ENCODE data around the gene OR1J4. TPM values are rescaled to one million over a fixed set of nuclear protein-coding genes. Genes with fewer than 3 reads are reported as not detected.
"Not testable (repeated sequence)": the region's sequence is repeated elsewhere in the genome, so short reads cannot be mapped to it uniquely, and the experiment has no call there.

Gene OR1J4
- total RNA-seq, 4 donors from 2014 or later: not detected

- Histone ChIP-seq H3K27me3 (peaks cover 4% of the 10 kb centered on the region), H3K27ac (no peak overlapping the region), H3K9me3 (no peaks in the 10 kb centered on the region), H3K36me3 (no peaks in the 10 kb centered on the region), H3K4me3 (no peak overlapping the region), H3K4me1 (no peaks in the 10 kb centered on the region)
- WGBS, 2 donors (ENCODE audit: low coverage in 1 of 2): 81 to 92% methylated on average over 3 of the region's 3 CpGs
- TF ChIP-seq POLR2A (IDR thresholded peaks at IDR 0.05): no peak
- no peak for TF ChIP-seq EP300 (IDR thresholded peaks at IDR 0.05)
- TF ChIP-seq, protein P1, sequence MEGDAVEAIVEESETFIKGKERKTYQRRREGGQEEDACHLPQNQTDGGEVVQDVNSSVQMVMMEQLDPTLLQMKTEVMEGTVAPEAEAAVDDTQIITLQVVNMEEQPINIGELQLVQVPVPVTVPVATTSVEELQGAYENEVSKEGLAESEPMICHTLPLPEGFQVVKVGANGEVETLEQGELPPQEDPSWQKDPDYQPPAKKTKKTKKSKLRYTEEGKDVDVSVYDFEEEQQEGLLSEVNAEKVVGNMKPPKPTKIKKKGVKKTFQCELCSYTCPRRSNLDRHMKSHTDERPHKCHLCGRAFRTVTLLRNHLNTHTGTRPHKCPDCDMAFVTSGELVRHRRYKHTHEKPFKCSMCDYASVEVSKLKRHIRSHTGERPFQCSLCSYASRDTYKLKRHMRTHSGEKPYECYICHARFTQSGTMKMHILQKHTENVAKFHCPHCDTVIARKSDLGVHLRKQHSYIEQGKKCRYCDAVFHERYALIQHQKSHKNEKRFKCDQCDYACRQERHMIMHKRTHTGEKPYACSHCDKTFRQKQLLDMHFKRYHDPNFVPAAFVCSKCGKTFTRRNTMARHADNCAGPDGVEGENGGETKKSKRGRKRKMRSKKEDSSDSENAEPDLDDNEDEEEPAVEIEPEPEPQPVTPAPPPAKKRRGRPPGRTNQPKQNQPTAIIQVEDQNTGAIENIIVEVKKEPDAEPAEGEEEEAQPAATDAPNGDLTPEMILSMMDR (IDR thresholded peaks at IDR 0.05): no peak
- no peak for TF ChIP-seq POLR2AphosphoS5 (IDR thresholded peaks at IDR 0.05)
- ATAC-seq: no peak
These were observed 435 bp downstream of the OR1J4 start for GRCh38 chr9:122519376-122519775.

- no peaks in the 10 kb centered on the region for H3K36me3 ChIP-seq
- ATAC-seq: no peak
- no peak overlapping the region for H3K4me3 ChIP-seq
- H3K4me1 ChIP-seq: no peaks in the 10 kb centered on the region
- no peak overlapping the region for H3K27ac ChIP-seq
- no peak for TF ChIP-seq EP300 (IDR thresholded peaks at IDR 0.05)
- TF ChIP-seq, protein P1 (IDR thresholded peaks at IDR 0.05): no peak
- no peak for TF ChIP-seq POLR2AphosphoS5 (IDR thresholded peaks at IDR 0.05)
- TF ChIP-seq POLR2A (IDR thresholded peaks at IDR 0.05): no peak
- peaks cover 4% of the 10 kb centered on the region for H3K27me3 ChIP-seq
- no peaks in the 10 kb centered on the region for H3K9me3 ChIP-seq
- WGBS, 2 donors (ENCODE audit: low coverage in 1 of 2): 78% methylated on average over 7 of the region's 10 CpGs; no CpG with 5 or more reads in 1 of the 2 donors
These were observed 7.7 kb downstream of the OR1J4 start for GRCh38 chr9:122526602-122527001.

DNA sequence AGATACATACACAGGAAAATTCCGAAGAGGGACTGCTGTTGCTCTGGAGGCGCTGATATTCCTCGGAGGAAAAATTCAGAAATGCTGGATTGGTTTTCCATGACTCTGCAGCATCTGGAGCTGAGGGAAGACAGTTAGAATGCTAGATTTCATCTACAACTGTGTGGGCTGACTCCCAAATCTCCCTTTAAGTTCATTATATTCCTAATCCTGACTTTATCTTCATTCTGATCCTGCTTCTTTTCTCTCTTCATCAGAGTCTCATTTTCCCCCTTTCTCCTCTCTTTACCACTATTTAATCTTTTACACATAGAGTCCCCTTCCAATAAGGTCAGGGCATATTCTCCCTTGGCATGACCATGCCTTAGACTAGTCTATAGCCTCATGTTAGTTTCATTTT lies 8.3 kb downstream of the OR1J4 start, which contains the start of gene OR1N1:
TSS of gene OR1N1 (minus strand) at position 101 of the 400 bp plus-strand sequence. CDS start at position 101, 0 bp downstream.
- peaks cover 4% of the 10 kb centered on the region for H3K27me3 ChIP-seq
- ATAC-seq: no peak
- H3K36me3 ChIP-seq: no peaks in the 10 kb centered on the region
- WGBS, 2 donors (ENCODE audit: low coverage in 1 of 2): 82 to 90% methylated on average over 3 of the region's 3 CpGs
- no peaks in the 10 kb centered on the region for H3K9me3 ChIP-seq
- no peaks in the 10 kb centered on the region for H3K4me1 ChIP-seq
- H3K27ac ChIP-seq: no peak within 1 kb of the TSS
- H3K4me3 ChIP-seq: no peak within 1 kb of the TSS
- TF ChIP-seq, protein P1 (IDR thresholded peaks at IDR 0.05): no peak
- no peak for TF ChIP-seq POLR2A (IDR thresholded peaks at IDR 0.05)
- TF ChIP-seq EP300 (IDR thresholded peaks at IDR 0.05): no peak
- no peak for TF ChIP-seq POLR2AphosphoS5 (IDR thresholded peaks at IDR 0.05)

- not testable (repeated sequence) for H3K36me3 ChIP-seq, ATAC-seq, H3K27ac ChIP-seq, H3K27me3 ChIP-seq, H3K9me3 ChIP-seq, H3K4me1 ChIP-seq, H3K4me3 ChIP-seq
- 43 to 44% methylated on average over 4 of the region's 4 CpGs for WGBS, 2 donors (ENCODE audit: low coverage in 1 of 2)
These were observed 12.2 kb downstream of the OR1J4 start for GRCh38 chr9:122531157-122531556.

DNA sequence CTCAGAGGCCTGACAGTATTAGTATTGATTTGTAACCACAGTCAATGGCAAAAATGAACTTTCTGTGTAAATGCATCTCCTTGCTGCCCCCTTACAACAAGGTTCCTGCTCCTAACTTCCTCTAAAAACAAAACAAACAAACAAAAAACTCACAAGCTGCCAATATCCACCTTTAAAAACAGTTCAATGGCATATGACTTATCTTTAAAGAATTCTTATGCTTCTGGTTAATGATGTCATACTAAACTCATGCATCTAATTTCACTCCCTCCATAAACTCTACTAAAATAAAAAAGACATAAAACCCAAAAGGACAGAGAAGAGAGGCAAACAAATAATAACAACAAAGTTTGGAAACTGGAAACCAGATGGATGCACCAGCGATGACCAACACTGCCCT lies 17.2 kb downstream of the OR1J4 start:
- Histone ChIP-seq H3K4me1 (no peaks in the 10 kb centered on the region), H3K9me3 (peaks cover 0 to 10% (median 0%) of the 10 kb centered on the region in 3 donors), H3K27ac (no peak overlapping the region), H3K36me3 (no peaks in the 10 kb centered on the region), H3K4me3 (no peak overlapping the region), H3K27me3 (no peaks in the 10 kb centered on the region)
- WGBS, 2 donors (ENCODE audit: low coverage in 1 of 2): 100% methylated on average over 1 of the region's 1 CpG
- ATAC-seq: no peak
- no peak for TF ChIP-seq EP300 (IDR thresholded peaks at IDR 0.05)
- TF ChIP-seq POLR2A (IDR thresholded peaks at IDR 0.05): no peak
- TF ChIP-seq, protein P1 (IDR thresholded peaks at IDR 0.05): no peak
- no peak for TF ChIP-seq POLR2AphosphoS5 (IDR thresholded peaks at IDR 0.05)

GRCh38 chr9:122537066-122537465 lies 18.1 kb downstream of the OR1J4 start:
- WGBS, 2 donors (ENCODE audit: low coverage in 1 of 2): 28 to 60% methylated on average over 4 to 7 of the region's 7 CpGs
- not testable (repeated sequence) for H3K27ac ChIP-seq, H3K4me1 ChIP-seq, H3K27me3 ChIP-seq, ATAC-seq, H3K4me3 ChIP-seq, H3K9me3 ChIP-seq, H3K36me3 ChIP-seq

All from gastroesophageal sphincter (tissue), 4 donors.